PC-3 (cell line): ENCODE measurements around the gene HAP1.

Experiments
- CTCF ChIP-seq: fragments of 300-600 bp; sonication (generic); conservative IDR thresholded peaks from 2 replicates; pipeline ENCODE4 v1.5.1; 2017; ENCODE audit warnings: antibody characterized with exemption, low read depth, mild to moderate bottlenecking, low read length
- EZH2 ChIP-seq: fragments of 300-600 bp; sonication (generic); IDR thresholded peaks from one replicate; pipeline ENCODE4 v1.6.1; 2017; ENCODE audit warnings: antibody characterized with exemption, mild to moderate bottlenecking, low read length; ENCODE audit not compliant: unreplicated experiment

GRCh38 chr17:41738077-41738800 lies 3.8 kb upstream of the HAP1 start:
- TF ChIP-seq CTCF (peak; percentile 89), EZH2 (no peak)
